ENCODE measurements around the gene CERCAM. TPM values are rescaled to one million over a fixed set of nuclear protein-coding genes. Genes with fewer than 3 reads are reported as not detected.

The CERCAM gene
- polyA plus RNA-seq, 1 donor (not counting 4 experiments of a cell fraction or from before 2014, with no cell fraction given), result 15.9 TPM

DNA sequence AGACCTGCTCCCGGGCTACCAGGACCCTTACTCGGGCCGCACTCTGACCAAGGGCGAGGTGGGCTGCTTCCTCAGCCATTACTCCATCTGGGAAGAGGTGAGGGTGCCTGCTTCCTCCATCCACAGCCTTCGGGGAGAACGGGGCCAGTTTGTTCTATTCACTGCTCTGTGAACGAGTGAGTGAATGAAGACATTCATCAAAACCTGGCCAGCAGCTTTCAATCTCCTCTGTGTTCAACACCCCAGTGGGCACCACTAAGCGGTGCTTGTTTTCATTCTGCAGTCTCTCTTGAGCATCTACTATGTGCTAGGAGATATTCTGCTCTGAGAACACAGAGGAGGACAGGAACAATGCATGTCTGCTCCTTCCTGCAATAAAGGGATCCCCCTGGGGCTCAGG, 10.6 kb downstream of the CERCAM start:
- no peak overlapping the region for H2AFZ ChIP-seq (ENCODE audit: control insufficient read depth, low read length)
- no peak overlapping the region for H3K4me2 ChIP-seq (ENCODE audit: control insufficient read depth, extremely low read depth, insufficient read depth, low read depth, low read length)
- no peaks in the 10 kb centered on the region for H3K27me3 ChIP-seq (ENCODE audit: control insufficient read depth, extremely low read depth, insufficient read depth, low read length)
- peaks cover 0 to 14% of the 10 kb centered on the region in 2 experiments for H3K36me3 ChIP-seq (ENCODE audit: control insufficient read depth in 2 of 2, extremely low read depth in 1 of 2, insufficient read depth in 2 of 2, low read length in 2 of 2)
- no peak for FAIRE-seq
- no peaks in the 10 kb centered on the region for H3K79me2 ChIP-seq (ENCODE audit: control insufficient read depth, insufficient read depth, low read length)
- H3K4me3 ChIP-seq (ENCODE audit: control insufficient read depth in 2 of 3, extremely low read depth in 1 of 3, insufficient read depth in 2 of 3, low read depth in 1 of 3, low read length in 3 of 3), result no peak overlapping the region
- H3K9me1 ChIP-seq (ENCODE audit: control insufficient read depth, extremely low read depth, insufficient read depth, low read length), result no peaks in the 10 kb centered on the region
- no peaks in the 10 kb centered on the region for H4K20me1 ChIP-seq (ENCODE audit: control insufficient read depth, extremely low read depth, insufficient read depth, low read length)
- no peak overlapping the region for H3K27ac ChIP-seq (ENCODE audit: control insufficient read depth, insufficient read depth, low read length)
- H3K9me3 ChIP-seq (ENCODE audit: control insufficient read depth, low read depth, low read length), result no peaks in the 10 kb centered on the region
- dilution Hi-C loops (cut with MboI; ENCODE audit: extremely low pct_ligation_motif_present, low sequenced_read_pairs), result no loop called here
- DNase-seq (ENCODE audit: low read depth, low spot score), result no peak
- no peaks in the 10 kb centered on the region for H3K4me1 ChIP-seq (ENCODE audit: control insufficient read depth, extremely low read depth, insufficient read depth, low read length)
- no peak overlapping the region for H3K9ac ChIP-seq (ENCODE audit: control insufficient read depth, extremely low read depth, insufficient read depth, low read length)
- no peak for TF ChIP-seq EZH2 (IDR thresholded peaks at IDR 0.05; ENCODE audit: low read length)
- TF ChIP-seq CTCF (optimal IDR thresholded peaks at IDR 0.05 in 1 of 3, IDR thresholded peaks at IDR 0.05 in 1 of 3, conservative IDR thresholded peaks at IDR 0.05 in 1 of 3; ENCODE audit: extremely low read depth in 1 of 3, insufficient read depth in 2 of 3, low read length in 3 of 3), result no peak

DNA sequence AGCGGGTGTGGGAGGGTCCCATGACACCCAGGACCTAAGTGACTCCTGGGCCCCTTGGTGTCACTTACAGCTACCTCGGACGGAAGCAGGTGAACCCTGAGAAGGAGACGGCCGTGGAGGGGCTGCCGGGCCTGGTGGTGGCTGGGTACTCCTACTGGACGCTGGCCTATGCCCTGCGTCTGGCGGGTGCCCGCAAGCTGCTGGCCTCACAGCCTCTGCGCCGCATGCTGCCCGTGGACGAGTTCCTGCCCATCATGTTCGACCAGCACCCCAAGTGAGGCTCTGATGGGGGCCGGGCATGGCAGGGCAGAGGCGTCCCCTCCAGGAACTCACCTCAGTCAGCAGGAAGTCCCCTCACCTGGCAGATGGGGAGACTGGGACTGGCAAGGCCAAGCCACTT, 13.7 kb downstream of the CERCAM start:
- Histone ChIP-seq H3K36me3 (ENCODE audit: control insufficient read depth in 2 of 2, extremely low read depth in 1 of 2, insufficient read depth in 2 of 2, low read length in 2 of 2) (peaks cover 0 to 11% of the 10 kb centered on the region in 2 experiments), H3K4me2 (ENCODE audit: control insufficient read depth, extremely low read depth, insufficient read depth, low read depth, low read length) (no peak overlapping the region), H3K9me3 (ENCODE audit: control insufficient read depth, low read depth, low read length) (no peaks in the 10 kb centered on the region), H2AFZ (ENCODE audit: control insufficient read depth, low read length) (no peak overlapping the region), H3K9me1 (ENCODE audit: control insufficient read depth, extremely low read depth, insufficient read depth, low read length) (no peaks in the 10 kb centered on the region), H3K9ac (ENCODE audit: control insufficient read depth, extremely low read depth, insufficient read depth, low read length) (no peak overlapping the region), H3K4me3 (ENCODE audit: control insufficient read depth in 2 of 3, extremely low read depth in 1 of 3, insufficient read depth in 2 of 3, low read depth in 1 of 3, low read length in 3 of 3) (no peak overlapping the region), H3K27ac (ENCODE audit: control insufficient read depth, insufficient read depth, low read length) (no peak overlapping the region), H3K79me2 (ENCODE audit: control insufficient read depth, insufficient read depth, low read length) (no peaks in the 10 kb centered on the region), H4K20me1 (ENCODE audit: control insufficient read depth, extremely low read depth, insufficient read depth, low read length) (no peaks in the 10 kb centered on the region), H3K4me1 (ENCODE audit: control insufficient read depth, extremely low read depth, insufficient read depth, low read length) (no peaks in the 10 kb centered on the region), H3K27me3 (ENCODE audit: control insufficient read depth, extremely low read depth, insufficient read depth, low read length) (no peaks in the 10 kb centered on the region)
- no peak for DNase-seq (ENCODE audit: low read depth, low spot score)
- TF ChIP-seq EZH2 (IDR thresholded peaks at IDR 0.05; ENCODE audit: low read length), result no peak
- no peak for TF ChIP-seq CTCF (optimal IDR thresholded peaks at IDR 0.05 in 1 of 3, IDR thresholded peaks at IDR 0.05 in 1 of 3, conservative IDR thresholded peaks at IDR 0.05 in 1 of 3; ENCODE audit: extremely low read depth in 1 of 3, insufficient read depth in 2 of 3, low read length in 3 of 3)
- dilution Hi-C loops (cut with MboI; ENCODE audit: extremely low pct_ligation_motif_present, low sequenced_read_pairs), result no loop called here
- FAIRE-seq, result no peak

All from keratinocyte (primary cell).